ENCODE results near the gene PTGIR.
A peak's percentile ranks its signal among the peaks of the same experiment; 100 is the strongest.

The PTGIR gene

DNA sequence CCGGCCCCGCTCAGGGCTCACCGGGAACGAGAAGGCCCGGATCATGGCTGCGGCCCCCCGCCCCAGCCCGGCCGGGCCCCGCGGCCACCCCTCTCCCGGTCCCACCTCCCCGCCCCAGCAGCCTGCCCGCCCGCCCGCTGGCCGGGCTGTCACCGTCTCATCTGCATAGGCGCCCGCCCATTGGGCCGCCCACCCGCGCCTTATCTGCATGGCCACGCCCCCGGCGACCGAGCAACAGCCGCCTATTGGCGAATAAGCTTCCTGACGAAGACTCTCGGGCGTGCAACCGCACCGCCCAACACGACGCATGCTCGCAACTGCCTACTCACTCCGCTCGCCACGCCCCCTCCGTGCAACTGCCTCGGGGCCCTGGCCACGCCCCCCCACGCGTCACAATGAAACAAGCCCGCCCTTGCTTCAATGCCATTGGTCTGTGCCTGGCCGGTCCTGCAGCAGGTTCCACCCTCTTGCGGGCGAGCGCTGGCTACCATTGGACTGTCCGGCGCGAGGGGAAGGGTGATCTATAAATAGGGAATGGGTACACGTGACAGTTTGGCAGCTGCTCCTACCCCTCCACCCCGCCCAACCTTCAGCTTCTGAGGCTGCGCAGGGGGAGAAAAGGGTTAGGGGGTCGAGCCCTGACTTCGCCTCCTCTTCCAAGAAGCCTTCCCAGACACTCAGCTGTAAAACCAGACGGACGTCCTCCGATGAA lies 36.3 kb upstream of the PTGIR start, which contains the start of gene DACT3:
TSS of gene DACT3 (minus strand) at position 163 of the 712 bp plus-strand sequence. CDS start at position 45, 118 bp downstream.
- peaks cover 1% of the 10 kb centered on the region for H3K27me3 ChIP-seq (replicated peaks; ENCODE audit: control insufficient read depth, insufficient read depth, low read length)
- no peaks in the 10 kb centered on the region for H3K36me3 ChIP-seq (ENCODE audit: control insufficient read depth, insufficient read depth, low read length)
- TF ChIP-seq, protein P1, sequence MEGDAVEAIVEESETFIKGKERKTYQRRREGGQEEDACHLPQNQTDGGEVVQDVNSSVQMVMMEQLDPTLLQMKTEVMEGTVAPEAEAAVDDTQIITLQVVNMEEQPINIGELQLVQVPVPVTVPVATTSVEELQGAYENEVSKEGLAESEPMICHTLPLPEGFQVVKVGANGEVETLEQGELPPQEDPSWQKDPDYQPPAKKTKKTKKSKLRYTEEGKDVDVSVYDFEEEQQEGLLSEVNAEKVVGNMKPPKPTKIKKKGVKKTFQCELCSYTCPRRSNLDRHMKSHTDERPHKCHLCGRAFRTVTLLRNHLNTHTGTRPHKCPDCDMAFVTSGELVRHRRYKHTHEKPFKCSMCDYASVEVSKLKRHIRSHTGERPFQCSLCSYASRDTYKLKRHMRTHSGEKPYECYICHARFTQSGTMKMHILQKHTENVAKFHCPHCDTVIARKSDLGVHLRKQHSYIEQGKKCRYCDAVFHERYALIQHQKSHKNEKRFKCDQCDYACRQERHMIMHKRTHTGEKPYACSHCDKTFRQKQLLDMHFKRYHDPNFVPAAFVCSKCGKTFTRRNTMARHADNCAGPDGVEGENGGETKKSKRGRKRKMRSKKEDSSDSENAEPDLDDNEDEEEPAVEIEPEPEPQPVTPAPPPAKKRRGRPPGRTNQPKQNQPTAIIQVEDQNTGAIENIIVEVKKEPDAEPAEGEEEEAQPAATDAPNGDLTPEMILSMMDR (IDR thresholded peaks at IDR 0.05; ENCODE audit: insufficient read depth, low read length, poor library complexity, severe bottlenecking), result no peak
- H3K4me3 ChIP-seq (replicated peaks; ENCODE audit: low read depth, low read length), result peak within 1 kb of the TSS; percentile 58
- peak; percentile 100 for DNase-seq (ENCODE audit: extremely low read depth, insufficient read length)

DNA sequence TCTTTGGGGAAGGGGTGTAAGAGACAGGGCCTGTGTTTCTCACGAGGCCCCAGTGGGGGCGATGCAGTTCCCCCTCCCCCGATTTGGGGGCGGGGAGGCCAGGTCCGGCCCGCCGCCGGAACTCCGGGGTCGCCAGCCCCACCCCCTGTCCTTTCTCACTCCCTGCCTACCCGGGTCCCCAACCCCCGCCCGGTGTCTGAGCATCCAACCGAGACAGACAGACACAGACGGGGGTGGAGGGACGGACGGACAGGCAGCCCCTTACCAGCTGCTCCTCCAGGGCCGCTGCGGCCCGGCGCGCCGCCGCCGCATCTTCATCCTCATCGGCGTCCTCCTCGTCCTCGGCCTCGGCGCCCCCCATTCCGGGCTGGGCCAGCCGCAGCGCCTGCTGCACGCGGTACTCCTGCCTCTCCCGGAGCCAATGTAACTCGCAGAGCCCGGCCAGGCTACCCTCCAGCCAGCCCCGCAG lies 35.7 kb upstream of the PTGIR start:
- no peak for DNase-seq (ENCODE audit: extremely low read depth, insufficient read length)
- H3K36me3 ChIP-seq (ENCODE audit: control insufficient read depth, insufficient read depth, low read length), result no peaks in the 10 kb centered on the region
- peaks cover 1% of the 10 kb centered on the region for H3K27me3 ChIP-seq (replicated peaks; ENCODE audit: control insufficient read depth, insufficient read depth, low read length)
- peak overlapping the region; percentile 58 for H3K4me3 ChIP-seq (replicated peaks; ENCODE audit: low read depth, low read length)
- TF ChIP-seq, protein P1 (IDR thresholded peaks at IDR 0.05; ENCODE audit: insufficient read depth, low read length, poor library complexity, severe bottlenecking), result no peak

DNA sequence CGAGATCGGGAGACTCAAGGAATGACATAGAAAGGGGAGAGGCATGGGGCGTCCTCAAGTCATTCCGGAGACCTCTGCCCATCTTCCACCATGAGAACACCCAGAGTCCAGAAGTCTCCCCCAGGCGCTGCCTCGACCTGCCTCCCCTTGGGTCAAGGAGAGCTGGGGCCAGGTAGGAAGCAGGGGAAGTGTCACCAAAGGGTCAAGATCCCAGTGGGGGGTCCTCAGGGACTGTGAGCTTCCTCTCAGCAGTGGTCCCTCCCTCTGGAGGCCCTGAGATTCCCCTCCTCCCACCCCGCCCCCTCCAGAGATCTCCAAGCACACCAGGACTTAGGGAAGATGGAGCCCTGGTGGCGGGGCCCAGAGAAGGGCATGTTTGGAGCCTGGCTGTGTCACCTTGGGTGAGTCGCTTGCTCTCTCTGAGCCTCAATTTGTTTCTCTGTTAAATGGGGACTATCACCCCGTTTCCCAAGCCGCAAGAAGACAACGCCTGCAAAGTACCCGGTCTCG lies 35.2 kb upstream of the PTGIR start:
- TF ChIP-seq, protein P1 (IDR thresholded peaks at IDR 0.05; ENCODE audit: insufficient read depth, low read length, poor library complexity, severe bottlenecking), result no peak
- Histone ChIP-seq H3K27me3 (replicated peaks; ENCODE audit: control insufficient read depth, insufficient read depth, low read length) (peaks cover 1% of the 10 kb centered on the region), H3K4me3 (replicated peaks; ENCODE audit: low read depth, low read length) (peak overlapping the region; percentile 58), H3K36me3 (ENCODE audit: control insufficient read depth, insufficient read depth, low read length) (no peaks in the 10 kb centered on the region)
- no peak for DNase-seq (ENCODE audit: extremely low read depth, insufficient read length)

DNA sequence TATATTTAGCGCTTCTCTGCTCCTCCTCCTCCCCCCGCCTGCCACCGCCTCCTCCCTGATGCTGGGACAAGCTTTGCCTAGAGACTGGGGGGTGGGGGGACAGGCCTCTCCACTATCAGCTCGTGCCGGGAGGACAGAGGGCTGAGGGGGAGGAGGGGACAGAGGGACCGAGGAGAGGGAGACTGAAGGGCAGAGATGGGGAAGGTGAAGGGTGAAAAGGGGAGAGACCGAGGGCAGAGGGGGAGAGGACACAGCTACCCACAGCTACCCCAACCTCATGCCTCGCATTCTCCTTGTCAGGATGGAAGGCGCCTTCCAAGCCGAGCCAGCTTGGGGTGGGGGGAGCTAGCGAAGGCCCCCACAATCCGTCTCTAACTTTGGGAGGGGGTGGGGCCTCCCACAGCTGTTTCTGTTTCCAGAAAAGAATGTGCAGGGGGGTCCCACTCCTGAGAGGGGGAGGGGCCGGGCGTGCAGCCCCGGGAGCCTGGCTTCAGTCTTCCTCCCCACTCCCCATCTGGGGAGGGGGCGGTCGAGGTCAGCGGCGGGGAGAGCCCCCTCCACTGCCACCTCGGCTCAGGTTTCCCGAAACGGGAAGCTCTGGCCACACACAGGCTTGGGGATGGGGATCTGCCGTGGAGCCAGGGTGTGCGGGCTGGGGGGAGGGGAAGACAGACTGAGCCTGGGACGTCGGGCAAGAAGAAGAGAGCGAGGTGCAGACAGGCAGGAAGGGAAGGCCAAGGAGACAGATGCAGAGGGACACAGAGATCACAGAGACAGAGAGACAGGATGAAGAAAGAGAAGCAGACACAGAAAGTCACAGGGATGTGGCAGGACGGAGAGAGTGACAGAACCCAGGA lies 34.5 kb upstream of the PTGIR start:
- Histone ChIP-seq H3K4me3 (replicated peaks; ENCODE audit: low read depth, low read length) (no peak overlapping the region), H3K36me3 (ENCODE audit: control insufficient read depth, insufficient read depth, low read length) (no peaks in the 10 kb centered on the region), H3K27me3 (replicated peaks; ENCODE audit: control insufficient read depth, insufficient read depth, low read length) (peaks cover 1% of the 10 kb centered on the region)
- DNase-seq (ENCODE audit: extremely low read depth, insufficient read length), result no peak
- TF ChIP-seq, protein P1 (IDR thresholded peaks at IDR 0.05; ENCODE audit: insufficient read depth, low read length, poor library complexity, severe bottlenecking), result no peak

DNA sequence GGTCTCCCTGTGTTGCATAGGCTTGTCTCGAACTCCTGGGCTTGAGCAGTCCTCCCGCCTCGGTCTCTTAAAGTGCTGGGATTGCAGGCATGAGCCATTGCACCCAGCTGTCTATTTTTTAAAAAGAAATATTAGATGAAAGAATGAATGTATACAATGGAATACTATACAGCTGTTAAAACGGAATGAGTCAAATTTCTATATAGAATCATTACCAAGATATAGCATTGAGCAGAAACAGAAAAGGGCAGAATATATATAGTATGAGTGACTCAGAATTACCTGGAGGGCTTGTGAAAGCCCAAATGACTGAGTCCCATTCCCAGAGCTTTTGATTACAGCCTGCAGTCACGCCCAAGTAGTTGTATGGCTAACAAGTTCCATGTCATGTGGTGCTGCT lies 31.7 kb upstream of the PTGIR start:
- no peak for DNase-seq (ENCODE audit: extremely low read depth, insufficient read length)
- Histone ChIP-seq H3K27me3 (replicated peaks; ENCODE audit: control insufficient read depth, insufficient read depth, low read length) (peaks cover 1% of the 10 kb centered on the region), H3K36me3 (ENCODE audit: control insufficient read depth, insufficient read depth, low read length) (no peaks in the 10 kb centered on the region), H3K4me3 (replicated peaks; ENCODE audit: low read depth, low read length) (no peak overlapping the region)
- TF ChIP-seq, protein P1 (IDR thresholded peaks at IDR 0.05; ENCODE audit: insufficient read depth, low read length, poor library complexity, severe bottlenecking), result no peak

Data from GM06990 (cell line).